ENCODE data around the gene CD19. TPM values are rescaled to one million over a fixed set of nuclear protein-coding genes. Genes with fewer than 3 reads are reported as not detected.

The CD19 gene
- total and polyA plus RNA-seq, 2 of the 8 experiments (the other 6 are each of a cell fraction or from before 2014, with no cell fraction given) = 0.57 to 0.65 TPM

GRCh38 chr16:28904363-28904762 is 27.4 kb upstream of the CD19 start:
- no peak overlapping the region for H2AFZ ChIP-seq (ENCODE audit: low read length)
- H3K4me1 ChIP-seq (replicated peaks in 1 of 4; ENCODE audit: control insufficient read depth in 3 of 4, insufficient read depth in 4 of 4, low read length in 3 of 4) = no peaks in the 10 kb centered on the region; a peak in 1 of 7 replicates
- no peaks in the 10 kb centered on the region for H3K79me1 ChIP-seq (ENCODE audit: low read depth, low read length)
- ChIA-PET POLR2A (ENCODE audit: partially characterized antibody) (interaction anchor here (0.8 to 1.8 kb wide), 4 partner anchors 19 to 41 kb away, joined by 3 to 6 read pairs (median 3); partner anchors contain the start of gene SH2B1), CTCF (ENCODE audit: partially characterized antibody) (interaction anchor here (0.7 to 1.6 kb wide), 5 partner anchors 17 to 33 kb away, joined by 3 to 5 read pairs (median 3); no protein-coding TSS in a partner anchor)
- FAIRE-seq (no peak), DNase-seq (ENCODE audit: low read depth in 1 of 2, low spot score in 2 of 2) (no peak)
- no peak overlapping the region for H3K23ac ChIP-seq (ENCODE audit: insufficient read length)
- no peak overlapping the region for H2BK20ac ChIP-seq (ENCODE audit: low read length)
- H2BK12ac ChIP-seq (ENCODE audit: low read depth, low read length) = no peak overlapping the region
- no peak overlapping the region for H2BK15ac ChIP-seq (ENCODE audit: low read length)
- H3K4me2 ChIP-seq (ENCODE audit: insufficient read depth in 1 of 2, low read depth in 2 of 2, low read length in 2 of 2) = no peak overlapping the region
- H4K8ac ChIP-seq (ENCODE audit: extremely low read depth, insufficient read depth, low read length) = no peak overlapping the region
- no peak overlapping the region for H3K56ac ChIP-seq (replicated peaks; ENCODE audit: insufficient read length, low read depth, low read length)
- H4K5ac ChIP-seq (ENCODE audit: insufficient read length, low read depth, low read length) = no peak overlapping the region
- H3K36me3 ChIP-seq (ENCODE audit: control insufficient read depth in 2 of 4, insufficient read depth in 4 of 4, low read length in 3 of 4) = no peaks in the 10 kb centered on the region; a peak in 2 of 8 replicates
- H2BK120ac ChIP-seq (replicated peaks; ENCODE audit: low read depth, low read length) = no peak overlapping the region
- H4K91ac ChIP-seq (replicated peaks; ENCODE audit: insufficient read length, low read length) = no peak overlapping the region
- H3K14ac ChIP-seq (ENCODE audit: insufficient read length) = no peak overlapping the region
- H3K23me2 ChIP-seq (ENCODE audit: low read depth, low read length) = no peaks in the 10 kb centered on the region
- H4K20me1 ChIP-seq (replicated peaks in 1 of 2; ENCODE audit: control insufficient read depth in 1 of 2, insufficient read depth in 2 of 2, low read length in 2 of 2) = peaks cover 0 to 3% of the 10 kb centered on the region in 2 experiments
- TF ChIP-seq ATF3 (IDR thresholded peaks at IDR 0.05; ENCODE audit: insufficient read depth, low read depth, low read length) (no peak), ZNF274 (IDR thresholded peaks at IDR 0.05; ENCODE audit: borderline replicate concordance, extremely low read depth, low read length) (no peak), E2F6 (IDR thresholded peaks at IDR 0.05) (no peak), CHD1 (IDR thresholded peaks at IDR 0.05; ENCODE audit: low read depth, low read length) (no peak)
- H3K79me2 ChIP-seq (ENCODE audit: control insufficient read depth in 1 of 2, insufficient read depth in 2 of 2, low read length in 2 of 2) = no peaks in the 10 kb centered on the region
- no peak overlapping the region for H2AK5ac ChIP-seq (ENCODE audit: low read depth, low read length)
- no peak overlapping the region for H3K4ac ChIP-seq (replicated peaks; ENCODE audit: insufficient read length, low read depth, low read length)
- no peak overlapping the region for H3K27ac ChIP-seq (ENCODE audit: low read depth, low read length)
- WGBS, 2 experiments (ENCODE audit: extremely low coverage in 1 of 2, insufficient coverage in 1 of 2, insufficient read length in 1 of 2, insufficient replicate concordance in 2 of 2, low coverage in 1 of 2, low lambda C conversion rate in 2 of 2, missing lambda C conversion rate in 1 of 2) = 89% methylated on average over 12 of the region's 14 CpGs; no CpG with 5 or more reads in 1 of the 2 experiments
- no peak overlapping the region for H3K18ac ChIP-seq (ENCODE audit: extremely low read depth, low read length)
- no peaks in the 10 kb centered on the region for H3K27me3 ChIP-seq (replicated peaks in 1 of 4; ENCODE audit: control insufficient read depth in 3 of 4, extremely low read depth in 1 of 4, insufficient read depth in 3 of 4, low read length in 3 of 4)
- no peak overlapping the region for H3K9ac ChIP-seq (replicated peaks in 1 of 4; ENCODE audit: extremely low read depth in 1 of 4, low read depth in 3 of 4, low read length in 3 of 4)
- H3K4me3 ChIP-seq (ENCODE audit: extremely low read depth in 1 of 4, insufficient read depth in 2 of 4, low read depth in 3 of 4, low read length in 4 of 4) = no peak overlapping the region
- no peaks in the 10 kb centered on the region for H3K9me3 ChIP-seq (ENCODE audit: insufficient read depth in 2 of 2, low read depth in 1 of 2, low read length in 1 of 2)
- no peak overlapping the region for H2BK5ac ChIP-seq (ENCODE audit: low read depth, low read length)

All from H1 (cell line).